Measurements from ENCODE around the gene TBC1D22A. TPM values are rescaled to one million over a fixed set of nuclear protein-coding genes. Genes with fewer than 3 reads are reported as not detected.

TBC1D22A gene
- total RNA-seq, 1 experiment from 2014 or later, result 20.9 TPM

- Histone ChIP-seq H3K9ac (ENCODE audit: low read length) (no peak overlapping the region), H3K9me3 (ENCODE audit: control insufficient read depth in 1 of 2, insufficient read depth in 1 of 2, low read depth in 1 of 2, low read length in 2 of 2) (no peaks in the 10 kb centered on the region), H3K4me2 (ENCODE audit: low read length) (no peak overlapping the region), H3K4me3 (replicated peaks in 1 of 2; ENCODE audit: low read depth in 1 of 2, low read length in 2 of 2) (no peak overlapping the region), H3K4me1 (ENCODE audit: control insufficient read depth in 1 of 2, insufficient read depth in 2 of 2, low read length in 2 of 2) (peaks cover 0 to 3% of the 10 kb centered on the region in 2 experiments; a peak in 1 of 4 replicates), H3K36me3 (ENCODE audit: control insufficient read depth in 1 of 2, insufficient read depth in 2 of 2, low read length in 2 of 2) (no peaks in the 10 kb centered on the region), H2AFZ (ENCODE audit: low read depth, low read length, poor library complexity, severe bottlenecking) (no peak overlapping the region), H3K27ac (ENCODE audit: low read depth, low read length) (no peak overlapping the region), H4K20me1 (ENCODE audit: insufficient read depth) (no peaks in the 10 kb centered on the region), H3K9me2 (ENCODE audit: insufficient read depth) (no peaks in the 10 kb centered on the region), H3K79me2 (ENCODE audit: insufficient read depth, low read length) (no peaks in the 10 kb centered on the region), H3K27me3 (ENCODE audit: insufficient read depth, low read length) (no peaks in the 10 kb centered on the region)
- BruUV-seq (replicated peaks), result no TSS peak
- ChIA-PET RAD21 (ENCODE audit: low non-redundant PET in 1 of 2, low total read pairs in 2 of 2, uncharacterized antibody in 2 of 2, unreplicated experiment in 2 of 2) (no interaction called here), CTCF (no interaction called here), POLR2A (no interaction called here)
- no peak for DNase-seq (ENCODE audit: low read depth, low spot score)
- no peak for TF ChIP-seq SIN3A (IDR thresholded peaks at IDR 0.05; ENCODE audit: low read depth)
- no peak for TF ChIP-seq ZNF274 (IDR thresholded peaks at IDR 0.05; ENCODE audit: low read depth, low read length)
- no peak for TF ChIP-seq ELF1 (IDR thresholded peaks at IDR 0.05; ENCODE audit: borderline replicate concordance, low read depth)
- TF ChIP-seq FOSL1 (IDR thresholded peaks at IDR 0.05; ENCODE audit: low read depth), result no peak
- TF ChIP-seq ZBTB33 (IDR thresholded peaks at IDR 0.05; ENCODE audit: extremely low read depth, insufficient replicate concordance, low read length), result no peak
- no peak for TF ChIP-seq YY1 (IDR thresholded peaks at IDR 0.05; ENCODE audit: extremely low read depth, insufficient replicate concordance, low read depth, low read length)
- TF ChIP-seq EGR1 (IDR thresholded peaks at IDR 0.05; ENCODE audit: low read depth), result no peak
- TF ChIP-seq EZH2 (IDR thresholded peaks at IDR 0.05), result no peak
- TF ChIP-seq EZH2phosphoT487 (IDR thresholded peaks at IDR 0.05; ENCODE audit: borderline replicate concordance), result no peak
- TF ChIP-seq CEBPB (IDR thresholded peaks at IDR 0.05; ENCODE audit: low read depth), result no peak
- no peak for TF ChIP-seq POLR2AphosphoS5 (IDR thresholded peaks at IDR 0.05; ENCODE audit: low read depth, low read length)
- TF ChIP-seq JUND (IDR thresholded peaks at IDR 0.05), result no peak
- intact Hi-C loops (cut with micrococcal nuclease), result no loop called here
- no peak for ATAC-seq
Measured at GRCh38 chr22:47042116-47042825, 279.8 kb downstream of the TBC1D22A start.
